Measurements from ENCODE around the gene CPVL.

Gene CPVL

GRCh38 chr7:29090151-29090805, 56.1 kb downstream of the CPVL start:
- DNase-seq = no peak

GRCh38 chr7:29087840-29088170, 58.5 kb downstream of the CPVL start:
- DNase-seq = no peak

- DNase-seq = no peak
Observed at GRCh38 chr7:29086545-29086944, 59.8 kb downstream of the CPVL start.

GRCh38 chr7:29084832-29085231, 61.5 kb downstream of the CPVL start:
- DNase-seq = no peak

- no peak for DNase-seq
Observed at GRCh38 chr7:29080803-29081202, 65.5 kb downstream of the CPVL start.

GRCh38 chr7:29078311-29079260, 67.8 kb downstream of the CPVL start:
- DNase-seq = no peak

- no peak for DNase-seq
Observed at GRCh38 chr7:29077854-29078253, 68.5 kb downstream of the CPVL start.

GRCh38 chr7:29077176-29077575, 69.2 kb downstream of the CPVL start:
- DNase-seq = no peak

GRCh38 chr7:29076631-29077030, 69.7 kb downstream of the CPVL start:
- DNase-seq = no peak

- no peak for DNase-seq
Observed at GRCh38 chr7:29075606-29076005, 70.7 kb downstream of the CPVL start.

- no peak for DNase-seq
Observed at GRCh38 chr7:29071203-29071874, 75.0 kb downstream of the CPVL start.

- DNase-seq = no peak
Observed at GRCh38 chr7:29066641-29067040, 79.7 kb downstream of the CPVL start.

- no peak for DNase-seq
Observed at GRCh38 chr7:29065181-29065857, 81.0 kb downstream of the CPVL start.

GRCh38 chr7:29063872-29064271, 82.5 kb downstream of the CPVL start:
- DNase-seq = no peak

- no peak for DNase-seq
Observed at GRCh38 chr7:29063236-29063635, 83.1 kb downstream of the CPVL start.

GRCh38 chr7:29053105-29053872, 93.0 kb downstream of the CPVL start:
- DNase-seq = no peak

- no peak for DNase-seq
Observed at GRCh38 chr7:29046978-29047377, 99.4 kb downstream of the CPVL start.

GRCh38 chr7:29045258-29046086, 100.9 kb downstream of the CPVL start:
- no peak for DNase-seq

GRCh38 chr7:29044554-29044953, 101.8 kb downstream of the CPVL start:
- no peak for DNase-seq

- DNase-seq = no peak
Observed at GRCh38 chr7:29043576-29043975, 102.8 kb downstream of the CPVL start.

GRCh38 chr7:29042824-29043231, 103.5 kb downstream of the CPVL start:
- DNase-seq = no peak

All from Kasumi-1 (cell line).